ENCODE data around the gene GPC3.
A peak's percentile ranks its signal among the peaks of the same experiment; 100 is the strongest.

The GPC3 gene

DNA sequence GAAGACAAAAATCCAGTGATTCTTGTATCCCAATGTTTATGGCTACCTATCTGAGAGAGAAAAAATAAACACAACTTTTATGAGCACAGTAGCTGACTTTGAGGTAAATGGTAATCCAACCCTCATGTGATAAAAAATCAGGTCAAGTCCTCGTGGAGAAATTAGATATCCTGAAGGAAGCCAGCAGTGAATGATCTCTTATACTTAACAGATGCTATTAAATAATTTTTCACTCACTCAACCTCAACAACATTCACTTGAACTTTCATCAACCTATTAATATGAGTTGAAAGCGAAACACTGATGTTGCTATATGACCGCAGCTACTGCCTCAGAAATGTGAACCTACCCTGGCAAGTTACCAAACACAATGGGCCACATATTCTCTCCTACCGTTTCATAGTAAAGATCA is 105.4 kb downstream of the GPC3 start:
- no peak overlapping the region for H2BK5ac ChIP-seq (ENCODE audit: low read length)
- H4K5ac ChIP-seq (ENCODE audit: low read length): no peak overlapping the region
- no peak for DNase-seq
- H3K18ac ChIP-seq (ENCODE audit: low read length): no peak overlapping the region
- H3K4ac ChIP-seq (ENCODE audit: low read depth, low read length): no peak overlapping the region
- no peak overlapping the region for H2AK5ac ChIP-seq (ENCODE audit: low read length)
- no peak overlapping the region for H3K56ac ChIP-seq (ENCODE audit: low read length)
- peaks cover 2% of the 10 kb centered on the region for H3K4me1 ChIP-seq (ENCODE audit: control insufficient read depth, low read depth, low read length)
- H3K9ac ChIP-seq (ENCODE audit: low read length): no peak overlapping the region
- no peak overlapping the region for H3K4me3 ChIP-seq (ENCODE audit: low read length)
- H3K4me2 ChIP-seq (ENCODE audit: low read length): no peak overlapping the region
- no peak overlapping the region for H3K27ac ChIP-seq (ENCODE audit: low read depth, low read length)
- H3K79me1 ChIP-seq (ENCODE audit: low read length): no peaks in the 10 kb centered on the region
- H3K23ac ChIP-seq (ENCODE audit: low read length): no peak overlapping the region
- no peaks in the 10 kb centered on the region for H3K36me3 ChIP-seq (ENCODE audit: control insufficient read depth, insufficient read depth, low read length)
- H2BK15ac ChIP-seq (replicated peaks; ENCODE audit: low read depth): no peak overlapping the region
- no peaks in the 10 kb centered on the region for H3K27me3 ChIP-seq (ENCODE audit: insufficient read depth, low read length, poor library complexity)
- no peak overlapping the region for H4K8ac ChIP-seq (ENCODE audit: low read depth, low read length)
- H2BK120ac ChIP-seq (ENCODE audit: low read depth, low read length): no peak overlapping the region
- WGBS (ENCODE audit: extremely low coverage, insufficient coverage, low lambda C conversion rate): no CpG with 5 or more reads among the region's 4 CpGs
- H3K79me2 ChIP-seq (ENCODE audit: control insufficient read depth, insufficient read depth, low read length): no peaks in the 10 kb centered on the region

DNA sequence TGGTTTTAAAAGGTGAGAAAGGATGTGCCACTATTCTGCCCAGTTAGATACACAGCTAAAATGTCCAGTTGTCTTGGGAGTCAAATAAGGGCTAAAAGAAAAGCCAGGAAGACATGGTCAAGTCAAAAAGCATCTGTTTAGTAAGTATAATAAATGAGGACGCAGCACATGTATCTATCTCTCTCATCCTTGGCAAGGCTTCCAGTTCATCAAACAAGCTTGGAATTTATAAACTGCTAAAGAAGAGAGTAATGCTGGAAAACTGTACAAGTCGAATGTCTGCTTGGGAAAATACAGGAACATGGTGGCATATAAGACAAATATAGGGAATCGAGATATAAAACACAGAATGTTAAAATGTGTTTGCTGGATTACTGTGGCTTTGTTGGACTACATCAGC is 106.7 kb downstream of the GPC3 start:
- Histone ChIP-seq H3K4ac (ENCODE audit: low read depth, low read length) (no peak overlapping the region), H3K36me3 (ENCODE audit: control insufficient read depth, insufficient read depth, low read length) (no peaks in the 10 kb centered on the region), H3K27me3 (ENCODE audit: insufficient read depth, low read length, poor library complexity) (no peaks in the 10 kb centered on the region), H3K4me3 (ENCODE audit: low read length) (no peak overlapping the region), H2AK5ac (ENCODE audit: low read length) (no peak overlapping the region), H4K5ac (ENCODE audit: low read length) (no peak overlapping the region), H2BK120ac (ENCODE audit: low read depth, low read length) (no peak overlapping the region), H2BK15ac (replicated peaks; ENCODE audit: low read depth) (no peak overlapping the region), H3K79me2 (ENCODE audit: control insufficient read depth, insufficient read depth, low read length) (no peaks in the 10 kb centered on the region), H4K8ac (ENCODE audit: low read depth, low read length) (no peak overlapping the region), H3K27ac (ENCODE audit: low read depth, low read length) (no peak overlapping the region), H3K23ac (ENCODE audit: low read length) (no peak overlapping the region), H3K9ac (ENCODE audit: low read length) (no peak overlapping the region), H3K4me1 (ENCODE audit: control insufficient read depth, low read depth, low read length) (peaks cover 2% of the 10 kb centered on the region), H2BK5ac (ENCODE audit: low read length) (no peak overlapping the region), H3K79me1 (ENCODE audit: low read length) (no peaks in the 10 kb centered on the region), H3K56ac (ENCODE audit: low read length) (no peak overlapping the region), H3K18ac (ENCODE audit: low read length) (no peak overlapping the region), H3K4me2 (ENCODE audit: low read length) (no peak overlapping the region)
- no peak for DNase-seq
- WGBS (ENCODE audit: extremely low coverage, insufficient coverage, low lambda C conversion rate): no CpG with 5 or more reads among the region's 3 CpGs

DNA sequence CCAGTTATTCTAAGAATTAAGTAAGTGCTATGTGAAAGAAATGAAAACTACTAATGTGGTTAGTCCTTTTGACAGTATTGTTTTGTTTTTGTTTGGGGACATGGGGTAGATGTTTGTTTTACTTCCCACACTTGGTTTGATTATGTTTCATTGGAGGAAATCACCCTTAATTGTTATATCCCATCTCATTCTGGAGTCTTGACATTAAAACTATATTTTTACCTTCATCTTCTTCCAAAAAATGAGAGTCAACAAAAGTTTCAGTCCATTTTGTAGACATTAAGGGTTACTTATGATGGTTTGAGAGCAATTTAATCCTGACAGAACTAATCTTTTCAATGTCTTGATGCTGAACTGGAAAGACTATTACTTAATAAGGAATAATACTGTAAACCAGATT is 108.7 kb downstream of the GPC3 start:
- Histone ChIP-seq H3K36me3 (ENCODE audit: control insufficient read depth, insufficient read depth, low read length) (no peaks in the 10 kb centered on the region), H3K56ac (ENCODE audit: low read length) (no peak overlapping the region), H3K23ac (ENCODE audit: low read length) (no peak overlapping the region), H3K4me3 (ENCODE audit: low read length) (no peak overlapping the region), H3K4ac (ENCODE audit: low read depth, low read length) (no peak overlapping the region), H4K8ac (ENCODE audit: low read depth, low read length) (no peak overlapping the region), H3K4me1 (ENCODE audit: control insufficient read depth, low read depth, low read length) (peaks cover 2% of the 10 kb centered on the region), H2BK120ac (ENCODE audit: low read depth, low read length) (no peak overlapping the region), H3K79me1 (ENCODE audit: low read length) (no peaks in the 10 kb centered on the region), H2BK5ac (ENCODE audit: low read length) (no peak overlapping the region), H3K79me2 (ENCODE audit: control insufficient read depth, insufficient read depth, low read length) (no peaks in the 10 kb centered on the region), H2BK15ac (replicated peaks; ENCODE audit: low read depth) (no peak overlapping the region), H3K9ac (ENCODE audit: low read length) (no peak overlapping the region), H3K27ac (ENCODE audit: low read depth, low read length) (no peak overlapping the region), H3K27me3 (ENCODE audit: insufficient read depth, low read length, poor library complexity) (no peaks in the 10 kb centered on the region), H4K5ac (ENCODE audit: low read length) (no peak overlapping the region), H3K4me2 (ENCODE audit: low read length) (no peak overlapping the region), H3K18ac (ENCODE audit: low read length) (no peak overlapping the region), H2AK5ac (ENCODE audit: low read length) (no peak overlapping the region)
- DNase-seq: no peak

DNA sequence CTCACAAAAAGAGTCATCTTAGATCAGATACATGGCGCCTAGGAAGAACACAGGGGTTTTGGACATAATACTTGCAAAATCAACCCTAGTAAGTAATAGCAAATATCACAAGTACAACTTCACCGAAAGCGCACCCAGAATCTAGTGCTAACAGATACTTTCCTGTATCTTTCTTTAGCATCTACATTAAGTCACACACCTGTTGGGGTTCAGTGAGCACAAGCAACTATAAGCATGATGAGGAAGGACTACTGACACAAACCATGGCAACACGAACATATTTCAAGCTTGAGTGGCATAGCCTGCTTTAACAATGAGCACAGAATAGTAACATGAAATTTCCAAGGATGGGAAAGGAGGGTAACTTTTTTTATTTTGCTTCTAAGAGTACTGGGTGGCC is 116.1 kb downstream of the GPC3 start:
- Histone ChIP-seq H3K4me2 (ENCODE audit: low read length) (no peak overlapping the region), H3K27me3 (ENCODE audit: insufficient read depth, low read length, poor library complexity) (no peaks in the 10 kb centered on the region), H3K27ac (ENCODE audit: low read depth, low read length) (no peak overlapping the region), H3K79me2 (ENCODE audit: control insufficient read depth, insufficient read depth, low read length) (no peaks in the 10 kb centered on the region), H3K9ac (ENCODE audit: low read length) (no peak overlapping the region), H3K79me1 (ENCODE audit: low read length) (no peaks in the 10 kb centered on the region), H3K18ac (ENCODE audit: low read length) (no peak overlapping the region), H3K36me3 (ENCODE audit: control insufficient read depth, insufficient read depth, low read length) (no peaks in the 10 kb centered on the region), H2BK15ac (replicated peaks; ENCODE audit: low read depth) (no peak overlapping the region), H2BK120ac (ENCODE audit: low read depth, low read length) (no peak overlapping the region), H4K8ac (ENCODE audit: low read depth, low read length) (no peak overlapping the region), H2AK5ac (ENCODE audit: low read length) (no peak overlapping the region), H3K4me3 (ENCODE audit: low read length) (no peak overlapping the region), H3K4ac (ENCODE audit: low read depth, low read length) (no peak overlapping the region), H3K23ac (ENCODE audit: low read length) (no peak overlapping the region), H2BK5ac (ENCODE audit: low read length) (no peak overlapping the region), H4K5ac (ENCODE audit: low read length) (no peak overlapping the region), H3K56ac (ENCODE audit: low read length) (no peak overlapping the region), H3K4me1 (ENCODE audit: control insufficient read depth, low read depth, low read length) (no peaks in the 10 kb centered on the region)
- DNase-seq: no peak
- no CpG with 5 or more reads among the region's 4 CpGs for WGBS (ENCODE audit: extremely low coverage, insufficient coverage, low lambda C conversion rate)

DNA sequence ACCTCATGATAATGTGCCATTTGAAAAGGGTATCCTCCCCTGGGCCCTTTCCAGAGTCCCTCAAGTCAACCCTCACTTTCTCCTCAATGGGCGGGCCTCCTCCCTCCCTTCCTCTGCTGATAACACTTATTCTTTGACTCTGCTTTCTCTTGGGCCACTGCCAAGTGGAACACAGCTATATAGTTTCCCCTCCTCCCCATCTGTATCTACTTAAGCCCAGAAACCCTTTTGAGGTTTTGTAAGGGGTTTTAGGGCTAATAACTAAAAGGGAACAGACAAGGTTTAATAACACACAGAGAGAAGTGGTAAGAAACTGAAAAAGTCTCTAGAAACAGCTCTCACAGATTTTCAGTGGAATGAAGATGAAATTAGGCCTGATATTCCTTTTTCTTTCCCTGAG is 116.7 kb downstream of the GPC3 start:
- Histone ChIP-seq H3K4ac (ENCODE audit: low read depth, low read length) (no peak overlapping the region), H2BK5ac (ENCODE audit: low read length) (no peak overlapping the region), H3K56ac (ENCODE audit: low read length) (no peak overlapping the region), H2BK120ac (ENCODE audit: low read depth, low read length) (no peak overlapping the region), H3K27ac (ENCODE audit: low read depth, low read length) (no peak overlapping the region), H2BK15ac (replicated peaks; ENCODE audit: low read depth) (no peak overlapping the region), H3K79me1 (ENCODE audit: low read length) (no peaks in the 10 kb centered on the region), H3K18ac (ENCODE audit: low read length) (no peak overlapping the region), H4K5ac (ENCODE audit: low read length) (no peak overlapping the region), H3K4me3 (ENCODE audit: low read length) (no peak overlapping the region), H4K8ac (ENCODE audit: low read depth, low read length) (no peak overlapping the region), H3K9ac (ENCODE audit: low read length) (no peak overlapping the region), H3K23ac (ENCODE audit: low read length) (no peak overlapping the region), H3K36me3 (ENCODE audit: control insufficient read depth, insufficient read depth, low read length) (no peaks in the 10 kb centered on the region), H2AK5ac (ENCODE audit: low read length) (no peak overlapping the region), H3K4me1 (ENCODE audit: control insufficient read depth, low read depth, low read length) (no peaks in the 10 kb centered on the region), H3K4me2 (ENCODE audit: low read length) (no peak overlapping the region), H3K79me2 (ENCODE audit: control insufficient read depth, insufficient read depth, low read length) (no peaks in the 10 kb centered on the region), H3K27me3 (ENCODE audit: insufficient read depth, low read length, poor library complexity) (no peaks in the 10 kb centered on the region)
- no peak for DNase-seq
- no CpG with 5 or more reads among the region's 1 CpG for WGBS (ENCODE audit: extremely low coverage, insufficient coverage, low lambda C conversion rate)

DNA sequence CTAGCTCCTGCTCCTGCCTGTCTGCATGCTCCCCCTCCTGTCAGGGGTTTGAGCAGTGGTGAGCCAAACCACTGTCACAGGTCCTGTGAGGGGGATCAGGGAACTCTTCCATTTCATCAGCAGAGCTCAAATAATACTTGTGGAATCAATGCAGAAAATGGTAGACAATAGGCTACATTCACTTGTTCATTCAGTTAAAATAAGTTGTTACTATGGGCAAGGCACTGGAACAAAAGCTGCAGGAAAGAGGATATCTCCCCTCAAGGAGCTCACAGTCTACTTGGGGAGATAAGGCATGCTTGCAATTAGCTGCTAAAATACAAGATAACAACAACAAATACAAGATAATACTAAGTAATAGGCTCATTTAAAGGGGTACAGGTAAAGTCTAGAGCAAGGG is 117.1 kb downstream of the GPC3 start:
- Histone ChIP-seq H3K18ac (ENCODE audit: low read length) (no peak overlapping the region), H3K4me3 (ENCODE audit: low read length) (no peak overlapping the region), H3K27me3 (ENCODE audit: insufficient read depth, low read length, poor library complexity) (no peaks in the 10 kb centered on the region), H3K27ac (ENCODE audit: low read depth, low read length) (no peak overlapping the region), H3K4ac (ENCODE audit: low read depth, low read length) (no peak overlapping the region), H3K79me2 (ENCODE audit: control insufficient read depth, insufficient read depth, low read length) (no peaks in the 10 kb centered on the region), H2BK15ac (replicated peaks; ENCODE audit: low read depth) (no peak overlapping the region), H2BK5ac (ENCODE audit: low read length) (no peak overlapping the region), H4K5ac (ENCODE audit: low read length) (no peak overlapping the region), H3K23ac (ENCODE audit: low read length) (no peak overlapping the region), H4K8ac (ENCODE audit: low read depth, low read length) (no peak overlapping the region), H2BK120ac (ENCODE audit: low read depth, low read length) (no peak overlapping the region), H3K56ac (ENCODE audit: low read length) (no peak overlapping the region), H3K36me3 (ENCODE audit: control insufficient read depth, insufficient read depth, low read length) (no peaks in the 10 kb centered on the region), H3K79me1 (ENCODE audit: low read length) (no peaks in the 10 kb centered on the region), H3K4me2 (ENCODE audit: low read length) (no peak overlapping the region), H3K9ac (ENCODE audit: low read length) (no peak overlapping the region), H2AK5ac (ENCODE audit: low read length) (no peak overlapping the region), H3K4me1 (ENCODE audit: control insufficient read depth, low read depth, low read length) (no peaks in the 10 kb centered on the region)
- peak; percentile 6 for DNase-seq

All from mesendoderm (in vitro differentiated cells).